ENCODE measurements around the gene AMN.
"Not testable (repeated sequence)": the region's sequence is repeated elsewhere in the genome, so short reads cannot be mapped to it uniquely, and the experiment has no call there.

Gene AMN

DNA sequence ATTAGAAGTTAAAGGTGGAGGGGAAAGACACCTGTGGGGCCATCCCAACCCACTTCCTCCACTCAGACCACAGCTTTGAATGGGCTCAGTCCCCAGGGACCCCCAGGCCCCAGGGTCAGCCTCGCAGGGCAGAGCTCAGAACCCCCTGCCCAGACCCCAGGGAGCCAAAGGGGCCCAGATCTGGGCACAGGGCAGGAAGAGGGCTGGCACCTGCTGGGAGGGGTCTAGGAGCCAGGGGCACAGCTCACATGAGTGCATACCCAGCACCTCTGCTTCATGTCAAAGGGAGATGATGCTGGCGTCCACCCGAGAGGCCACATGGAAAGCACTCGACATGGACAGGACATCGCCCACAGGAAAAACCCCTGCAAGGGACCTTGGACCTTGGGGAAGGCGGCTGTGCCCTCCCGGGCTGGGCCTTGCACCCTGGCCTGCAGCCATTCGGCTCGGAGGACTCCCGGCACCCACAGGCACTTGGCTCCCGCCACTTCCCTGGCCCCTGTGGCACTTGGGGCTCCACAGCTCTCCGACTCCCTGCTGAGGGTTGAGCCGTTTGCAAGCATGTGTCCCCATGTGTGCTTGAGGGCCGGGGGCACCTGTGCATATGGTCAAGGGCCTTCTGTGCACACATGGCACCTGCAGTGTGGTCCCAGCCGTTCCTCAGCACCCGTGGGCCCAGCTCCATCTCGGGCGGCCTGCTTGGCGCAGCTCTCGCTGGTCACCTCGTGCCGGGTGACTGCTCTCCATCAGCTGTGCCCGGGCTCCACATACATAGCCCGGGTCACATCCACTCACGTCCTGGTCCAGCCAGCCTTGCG is 7.8 kb upstream of the AMN start:
- DNase-seq, result no peak

DNA sequence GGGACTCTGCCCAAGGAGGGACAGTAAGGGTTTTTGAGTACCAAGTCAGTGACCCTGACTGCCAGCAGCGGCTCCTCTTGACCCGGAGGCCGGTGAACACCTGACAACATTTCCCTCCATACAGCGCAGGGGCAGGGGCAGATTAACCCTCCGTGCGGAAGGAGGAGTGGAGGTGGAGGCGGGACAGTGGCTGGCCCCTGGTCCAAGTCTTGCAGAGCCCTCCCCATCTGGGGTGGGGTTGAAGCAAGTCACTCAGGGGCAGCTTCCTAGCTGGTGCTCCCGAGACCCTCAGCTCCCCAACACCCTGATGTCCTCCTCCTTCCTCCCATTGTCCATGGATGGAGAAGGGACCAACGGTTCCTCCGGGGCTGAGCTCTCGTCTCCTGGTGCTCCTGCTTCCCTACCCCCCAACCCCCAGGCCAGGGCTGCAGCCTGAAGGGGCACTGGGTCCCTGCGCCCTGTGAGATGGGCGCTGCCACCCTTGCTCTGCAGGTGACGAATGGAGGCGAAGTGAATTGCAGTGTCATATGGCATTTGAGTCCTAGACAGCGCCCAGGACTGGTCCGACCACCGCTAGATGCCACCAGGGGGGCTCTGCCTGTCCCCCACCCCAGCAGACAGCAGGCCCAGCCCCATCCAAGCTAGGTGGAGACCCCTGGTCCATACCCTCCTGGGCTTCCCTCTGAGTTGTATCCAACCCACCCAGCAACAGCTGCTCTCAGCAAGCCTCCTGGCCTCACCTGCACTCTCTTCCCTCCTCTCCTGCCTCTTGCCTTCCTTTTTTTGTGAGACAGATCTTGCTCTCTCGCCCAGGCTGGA is 7.0 kb upstream of the AMN start:
- DNase-seq, result no peak

DNA sequence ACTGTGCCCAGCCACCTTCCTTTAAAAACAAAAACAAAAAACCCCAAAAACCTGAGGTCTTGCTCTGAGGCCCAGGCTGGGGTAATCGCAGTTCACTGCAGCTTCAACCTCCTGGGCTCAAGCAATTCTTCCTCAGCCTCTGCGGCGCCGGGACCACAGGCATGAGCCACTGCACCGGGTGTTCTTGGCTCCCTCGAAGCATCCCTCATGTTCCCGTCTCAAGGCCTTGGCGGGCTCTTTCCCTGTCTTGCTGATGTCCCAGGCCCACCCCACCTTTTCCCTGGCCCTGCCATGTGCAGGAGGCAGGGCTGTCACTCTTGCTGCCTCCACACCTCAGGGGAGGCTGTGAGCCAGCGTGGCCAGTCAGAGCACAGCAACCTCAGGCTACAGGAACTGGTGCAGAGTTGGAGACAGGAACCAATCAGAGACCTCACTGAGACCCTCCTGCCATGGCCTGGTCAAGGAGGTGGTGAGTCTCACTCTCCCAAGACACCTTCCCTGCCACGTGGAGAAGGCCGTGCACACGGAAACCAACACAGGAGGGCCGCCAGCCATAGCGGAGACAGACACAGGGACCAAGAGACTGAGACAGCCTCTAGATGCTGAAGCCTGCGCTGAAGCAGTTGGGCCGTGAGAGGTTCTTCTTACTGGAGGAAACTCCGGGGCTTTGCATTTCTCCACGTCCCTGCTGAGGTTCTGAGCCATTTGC is 6.0 kb upstream of the AMN start:
- no peak for DNase-seq

DNA sequence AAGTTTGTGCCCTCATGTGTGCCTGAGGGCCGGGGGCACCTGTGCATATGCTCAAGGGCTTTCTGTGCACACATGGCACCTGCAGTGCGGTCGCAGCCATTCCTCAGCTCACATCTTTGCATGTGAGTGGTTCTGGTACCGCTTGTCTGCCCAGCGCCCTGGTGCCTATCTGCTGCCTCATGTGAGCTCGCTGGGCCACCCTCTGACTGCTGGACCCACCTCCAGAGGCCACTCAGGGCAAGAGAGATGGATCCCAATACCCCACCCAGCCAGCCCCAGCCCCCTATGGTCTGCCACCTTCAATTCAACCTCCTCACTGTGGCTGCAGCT is 5.4 kb upstream of the AMN start:
- no peak for DNase-seq

DNA sequence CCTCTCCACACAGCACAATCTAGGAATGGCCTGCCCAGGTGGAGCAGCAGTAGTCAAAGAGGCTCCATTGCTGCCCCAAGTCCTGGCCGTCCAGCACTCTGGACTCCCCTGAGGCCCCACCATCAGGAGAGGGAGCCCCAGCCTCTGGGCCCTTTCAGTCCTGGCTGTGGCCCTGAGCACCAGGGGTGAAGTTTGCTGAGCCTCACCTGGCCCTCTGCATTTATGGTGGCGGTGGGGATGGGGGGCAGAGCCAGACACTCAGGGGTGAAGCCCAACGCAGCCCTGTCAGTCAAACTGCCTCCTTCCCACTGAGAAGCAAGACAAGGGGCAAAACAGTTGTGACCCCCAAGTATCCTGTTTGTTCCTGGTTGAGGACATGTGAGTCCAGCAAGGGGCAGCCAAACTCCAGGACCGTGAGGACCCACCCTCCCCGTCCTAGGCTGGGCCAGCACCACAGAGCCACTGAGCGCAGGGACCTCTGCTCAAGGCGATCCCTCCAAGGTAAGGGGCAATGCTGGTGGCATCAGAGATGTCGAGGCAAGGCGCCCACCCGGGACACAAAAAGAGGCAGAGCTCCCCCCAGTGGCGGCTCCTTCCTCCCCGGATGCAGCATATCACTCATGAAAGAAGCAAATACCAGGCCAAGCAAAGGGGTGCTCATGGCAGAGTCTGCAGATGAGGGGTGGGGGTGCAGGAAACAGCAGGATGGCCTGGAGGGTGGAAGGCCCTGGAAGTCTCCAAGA is 4.8 kb upstream of the AMN start:
- peak; percentile 58 for DNase-seq

DNA sequence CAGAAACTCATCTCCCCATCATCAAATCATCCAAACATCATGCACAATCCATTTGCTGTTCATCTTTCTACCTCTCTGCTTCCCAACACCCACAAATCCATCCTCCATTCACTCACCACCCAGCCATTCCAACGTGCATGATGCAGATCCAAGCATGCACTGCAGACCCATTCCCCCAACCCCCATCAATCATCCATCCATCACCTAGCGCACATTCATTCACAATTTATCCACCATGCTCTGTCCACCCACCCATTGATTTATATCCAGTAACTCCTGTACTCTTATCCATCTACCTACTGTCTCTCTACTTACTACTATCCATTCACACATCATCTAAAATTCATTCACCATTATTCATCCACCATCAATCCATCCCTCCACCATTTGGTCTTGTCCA is 4.0 kb upstream of the AMN start:
- no peak for DNase-seq

DNA sequence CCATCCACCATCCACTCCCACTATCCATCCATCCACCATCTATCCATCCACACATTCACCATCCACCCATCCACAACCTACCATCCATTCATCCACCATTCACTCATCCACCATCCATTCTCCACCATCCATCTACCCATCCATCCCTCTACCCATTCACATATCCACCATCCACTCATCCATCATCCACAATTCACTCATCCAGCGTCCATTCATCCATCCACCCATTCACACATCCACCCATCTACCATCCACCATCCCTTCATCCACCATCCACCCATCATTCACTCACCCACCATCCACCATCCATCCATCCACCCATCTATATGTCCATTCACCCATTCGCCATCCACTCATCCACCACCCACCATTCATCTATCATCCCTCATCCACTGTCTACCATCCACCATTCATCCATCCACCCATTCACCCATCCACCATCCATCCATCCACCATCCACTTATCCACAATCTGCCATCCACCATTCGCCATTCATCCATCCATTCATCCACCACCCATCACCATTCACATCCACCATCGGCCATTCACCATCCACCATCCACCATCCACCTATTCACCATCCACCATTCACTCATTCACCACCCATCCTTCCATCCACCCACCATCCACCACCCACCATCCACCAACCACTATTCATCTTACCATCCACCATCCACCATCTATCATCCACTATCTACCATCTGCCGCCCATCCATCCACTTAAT is 2.0 kb upstream of the AMN start:
- DNase-seq, result no peak

DNA sequence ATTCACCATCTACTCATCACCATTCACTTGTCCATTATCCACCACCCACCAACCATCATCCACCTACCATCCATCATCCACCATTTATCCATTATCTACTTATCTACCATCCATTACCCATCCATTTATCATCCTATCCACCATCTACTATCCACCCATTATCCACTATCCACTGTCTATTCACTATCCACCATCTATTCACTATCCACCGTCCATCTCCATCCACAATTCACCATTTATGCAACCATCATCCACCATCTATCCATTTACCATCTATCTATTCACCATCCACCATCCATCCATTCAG is 1.5 kb upstream of the AMN start:
- DNase-seq, result no peak

DNA sequence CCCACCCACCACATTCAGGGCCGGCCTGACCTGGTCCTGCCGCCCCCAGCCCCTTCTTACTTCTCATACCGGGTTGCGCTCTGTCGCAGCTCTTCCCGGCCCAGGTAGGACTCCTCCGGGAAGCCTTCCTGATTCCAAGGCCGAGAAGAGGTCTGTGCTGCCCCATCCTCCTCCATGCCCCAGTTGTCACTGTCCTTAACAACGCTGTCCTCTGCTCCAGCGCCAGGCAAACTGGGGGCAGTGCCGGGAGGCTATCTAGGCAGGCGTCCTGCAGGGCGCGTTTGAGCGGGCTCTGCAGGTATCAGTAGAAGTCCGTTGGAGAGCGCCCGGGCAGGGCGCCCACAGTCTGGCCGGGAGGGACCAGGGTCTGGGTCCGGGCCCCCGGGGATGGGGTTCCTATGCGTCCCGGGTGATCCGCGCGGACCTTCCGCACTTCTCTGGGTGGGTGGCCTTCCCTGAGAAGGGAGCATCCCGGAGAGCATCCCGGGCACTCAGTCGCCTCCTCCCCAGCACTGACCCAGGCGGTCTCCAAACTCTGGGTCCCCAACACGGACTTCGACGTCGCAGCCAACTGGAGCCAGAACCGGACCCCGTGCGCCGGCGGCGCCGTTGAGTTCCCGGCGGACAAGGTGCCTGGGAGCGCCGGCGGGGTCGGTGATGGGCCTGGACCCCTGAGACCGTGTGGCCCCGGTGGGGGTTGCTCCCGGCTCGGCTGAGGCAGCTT is 900 bp downstream of the AMN start:
- DNase-seq, result no peak

DNA sequence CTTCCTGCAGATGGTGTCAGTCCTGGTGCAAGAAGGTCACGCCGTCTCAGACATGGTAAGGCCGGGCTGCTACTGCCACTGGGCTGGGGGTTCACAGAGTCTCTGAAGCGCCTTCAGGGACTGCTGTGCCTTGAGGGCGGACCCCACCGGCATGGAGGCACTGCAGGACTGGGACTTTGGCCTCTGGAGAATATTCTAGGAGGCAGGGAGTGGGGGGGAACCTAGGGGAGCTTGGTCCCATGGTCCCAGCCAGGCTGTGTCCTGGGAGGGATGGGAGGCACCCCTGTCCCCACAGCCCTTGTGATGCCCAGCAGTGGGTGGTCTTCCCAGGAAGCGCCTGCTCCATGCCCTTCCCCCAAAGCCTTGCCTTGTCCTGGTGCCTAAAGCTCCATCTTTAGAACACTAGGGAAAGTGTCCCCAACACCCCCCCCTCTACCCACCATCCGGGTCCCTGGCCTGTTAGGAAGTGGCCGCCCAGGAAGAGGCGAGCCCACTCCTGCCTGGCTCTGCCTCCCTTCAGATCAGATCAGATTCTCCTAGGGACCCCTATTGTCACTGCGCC is 1.5 kb downstream of the AMN start:
- no peak for DNase-seq

DNA sequence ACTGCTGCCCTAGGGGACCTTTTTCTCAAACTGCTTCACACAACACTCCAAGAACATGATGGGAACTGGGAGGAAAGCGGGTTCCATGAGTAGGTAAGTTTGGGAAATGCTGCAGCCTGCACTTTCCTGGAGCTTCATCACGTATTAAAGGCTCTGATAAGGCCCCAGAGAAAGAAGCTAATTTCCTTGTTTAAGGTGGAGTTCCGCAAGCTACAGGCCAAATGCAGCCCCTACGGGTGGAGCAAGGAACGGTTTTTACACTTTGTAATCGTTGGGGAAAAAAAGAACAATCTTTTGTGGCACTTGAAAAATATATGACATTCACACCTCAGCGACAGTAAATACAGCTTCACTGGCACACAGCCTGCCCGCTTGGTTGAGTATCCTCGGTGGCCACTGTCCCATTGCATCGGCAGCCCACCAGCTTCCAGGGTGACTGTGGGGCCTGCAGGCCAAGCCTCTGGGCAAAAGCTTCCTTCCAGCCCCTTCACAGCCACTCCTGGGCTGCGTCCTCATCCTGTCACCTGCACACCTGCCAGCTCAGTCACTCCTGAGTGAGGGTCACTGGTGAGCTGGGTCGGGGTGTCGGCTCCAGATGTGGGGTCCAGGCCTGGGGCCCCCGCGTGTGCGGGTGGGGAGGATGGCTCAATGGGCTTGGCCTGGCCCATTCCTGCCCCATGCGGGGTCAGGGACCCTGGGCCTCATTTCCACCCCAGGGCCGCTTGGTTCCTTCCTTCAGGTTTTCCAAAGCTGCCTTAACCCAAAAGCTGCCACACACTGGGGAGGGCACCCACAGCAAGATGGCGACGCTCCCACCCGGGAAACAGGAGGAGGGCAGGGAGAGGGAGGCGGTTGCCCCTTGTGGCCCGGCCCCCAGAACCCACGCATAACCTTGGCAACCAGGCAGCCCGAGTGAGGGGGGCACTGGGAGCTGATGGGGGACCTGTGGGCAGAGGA is 2.4 kb downstream of the AMN start:
- no peak for DNase-seq

DNA sequence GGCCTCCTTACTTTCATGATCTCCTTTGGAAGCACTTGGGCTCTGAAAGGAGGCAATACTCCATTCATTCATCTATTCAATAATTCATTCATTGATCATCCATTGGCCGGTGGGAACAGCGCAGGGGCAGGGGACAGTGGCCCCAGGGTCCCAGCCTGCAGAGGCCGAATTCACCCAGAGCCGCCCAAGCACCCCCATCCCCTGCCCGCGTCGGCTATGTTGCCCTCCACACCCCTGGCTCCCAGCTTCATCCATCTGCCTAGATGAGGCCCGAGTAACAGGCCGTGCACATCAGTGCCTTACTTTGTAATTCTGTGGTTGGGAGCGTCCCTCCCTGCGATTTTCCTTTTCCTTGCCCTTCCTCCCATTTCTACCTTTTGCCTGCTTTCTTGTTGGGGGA is 3.2 kb downstream of the AMN start:
- no peak for DNase-seq

DNA sequence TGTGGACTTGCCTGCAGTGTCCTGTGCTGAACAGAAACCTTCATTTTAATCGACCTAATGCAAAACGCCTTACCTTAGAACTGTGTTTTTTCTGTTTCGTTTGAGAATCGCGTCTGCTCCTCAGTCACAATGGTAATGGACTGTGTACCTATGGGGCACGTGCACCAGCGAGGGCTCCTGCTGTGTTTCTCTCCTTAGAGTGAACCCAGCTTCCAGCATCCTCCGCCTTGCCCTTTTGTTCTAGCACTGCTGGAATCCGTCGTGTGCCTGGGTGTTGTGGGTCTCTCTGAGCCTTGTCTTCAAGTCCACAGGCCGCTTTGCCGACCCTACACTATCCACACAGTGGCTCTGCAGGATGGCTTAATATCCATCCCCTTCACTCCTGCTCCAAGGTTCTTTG is 3.6 kb downstream of the AMN start:
- DNase-seq, result no peak

DNA sequence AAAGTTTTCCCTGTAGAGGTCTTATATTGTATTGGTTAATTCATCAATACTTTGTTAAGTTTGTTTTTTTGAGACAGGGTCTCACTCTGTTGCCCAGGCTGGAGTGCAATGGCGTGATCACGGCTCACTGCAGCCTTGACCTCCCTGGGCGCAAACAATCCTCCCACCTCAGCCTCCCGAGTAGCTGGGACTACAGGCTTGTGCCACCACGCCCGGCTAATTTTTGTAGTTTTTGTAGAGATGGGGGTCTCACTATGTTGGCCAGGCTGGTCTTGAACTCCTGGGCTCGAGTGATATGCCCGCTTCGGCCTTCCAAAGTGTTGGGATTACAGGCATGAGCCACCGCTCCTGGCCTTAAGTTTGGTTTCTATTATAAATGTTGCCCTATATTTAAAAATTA is 4.4 kb downstream of the AMN start:
- not testable (repeated sequence) for DNase-seq

DNA sequence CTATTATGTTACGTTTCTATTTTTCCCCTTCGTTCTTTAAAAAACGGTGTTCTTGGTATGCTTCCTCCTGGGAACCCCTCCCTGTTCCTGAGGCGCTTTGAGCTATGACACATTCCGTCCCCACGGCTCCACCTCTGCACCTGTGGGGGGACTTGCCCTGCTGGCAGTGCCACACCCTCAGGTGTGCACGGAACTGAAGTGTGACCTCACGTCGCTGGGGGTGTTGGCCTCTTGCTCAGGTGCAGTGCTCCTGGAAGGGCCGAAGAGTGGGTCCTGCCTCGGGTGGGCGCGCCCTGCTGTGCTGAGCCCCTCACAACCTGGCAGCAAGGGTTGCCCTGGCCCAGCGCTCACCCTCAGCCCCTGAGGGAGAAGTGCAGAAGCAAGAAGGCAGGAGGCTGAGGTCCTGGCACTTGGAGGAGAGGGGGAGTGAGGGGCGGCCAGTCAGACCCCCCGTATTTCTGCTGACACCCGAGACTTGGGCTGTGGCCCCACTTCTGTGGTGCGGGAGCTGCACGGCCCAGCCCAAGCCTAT is 4.9 kb downstream of the AMN start:
- no peak for DNase-seq

DNA sequence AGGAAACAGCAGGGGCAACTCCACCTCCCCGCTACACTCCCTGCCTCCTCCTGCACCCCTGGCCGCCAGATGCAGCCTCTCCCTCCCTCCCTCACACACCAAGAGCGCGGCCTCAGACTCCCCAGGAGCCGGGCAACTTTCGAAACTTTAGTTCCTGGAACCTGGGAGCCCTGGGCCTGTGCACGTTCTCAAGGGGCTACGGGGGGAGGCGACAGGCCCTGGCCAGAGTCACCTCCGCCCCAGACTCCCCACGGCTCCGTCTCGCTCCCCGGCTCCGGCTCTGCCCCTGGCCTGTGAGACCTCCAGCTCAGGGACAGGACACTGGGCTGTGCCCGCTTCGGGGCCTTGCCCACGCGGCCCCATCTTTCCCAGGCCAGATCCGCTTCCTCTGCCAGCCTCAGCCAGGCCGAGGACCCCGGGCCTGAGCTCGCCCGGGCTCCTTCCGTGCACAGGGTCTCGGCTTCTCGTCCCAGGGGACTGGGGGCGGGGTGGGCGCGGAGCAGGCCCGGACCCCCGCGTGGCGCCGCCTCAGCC is 5.5 kb downstream of the AMN start:
- no peak for DNase-seq

DNA sequence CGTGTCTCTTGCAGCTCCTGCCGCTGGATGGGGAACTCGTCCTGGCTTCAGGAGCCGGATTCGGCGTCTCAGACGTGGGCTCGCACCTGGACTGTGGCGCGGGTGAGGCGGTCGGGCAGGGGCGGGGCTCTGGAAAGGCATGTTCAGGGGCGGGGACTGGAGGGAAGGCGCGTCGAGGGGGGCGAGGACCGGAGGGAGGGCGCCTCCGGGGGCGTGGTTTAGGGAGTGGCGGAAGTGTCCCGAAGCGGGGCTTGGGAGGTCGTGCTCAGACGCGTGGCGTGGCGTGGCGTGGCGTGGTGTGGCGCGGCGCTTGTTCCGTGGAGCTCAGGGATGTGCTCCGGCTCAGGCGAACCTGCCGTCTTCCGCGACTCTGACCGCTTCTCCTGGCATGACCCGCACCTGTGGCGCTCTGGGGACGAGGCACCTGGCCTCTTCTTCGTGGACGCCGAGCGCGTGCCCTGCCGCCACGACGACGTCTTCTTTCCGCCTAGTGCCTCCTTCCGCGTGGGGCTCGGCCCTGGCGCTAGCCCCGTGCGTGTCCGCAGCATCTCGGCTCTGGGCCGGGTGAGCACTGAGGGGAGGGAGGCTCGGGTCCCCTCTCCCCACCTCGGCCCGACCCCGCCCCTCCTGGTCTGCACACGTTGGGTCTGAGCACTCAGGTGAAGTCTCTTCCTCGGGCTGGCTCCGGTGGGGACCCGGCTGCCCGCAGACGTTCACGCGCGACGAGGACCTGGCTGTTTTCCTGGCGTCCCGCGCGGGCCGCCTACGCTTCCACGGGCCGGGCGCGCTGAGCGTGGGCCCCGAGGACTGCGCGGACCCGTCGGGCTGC is 6.2 kb downstream of the AMN start:
- peak; percentile 85 for DNase-seq

DNA sequence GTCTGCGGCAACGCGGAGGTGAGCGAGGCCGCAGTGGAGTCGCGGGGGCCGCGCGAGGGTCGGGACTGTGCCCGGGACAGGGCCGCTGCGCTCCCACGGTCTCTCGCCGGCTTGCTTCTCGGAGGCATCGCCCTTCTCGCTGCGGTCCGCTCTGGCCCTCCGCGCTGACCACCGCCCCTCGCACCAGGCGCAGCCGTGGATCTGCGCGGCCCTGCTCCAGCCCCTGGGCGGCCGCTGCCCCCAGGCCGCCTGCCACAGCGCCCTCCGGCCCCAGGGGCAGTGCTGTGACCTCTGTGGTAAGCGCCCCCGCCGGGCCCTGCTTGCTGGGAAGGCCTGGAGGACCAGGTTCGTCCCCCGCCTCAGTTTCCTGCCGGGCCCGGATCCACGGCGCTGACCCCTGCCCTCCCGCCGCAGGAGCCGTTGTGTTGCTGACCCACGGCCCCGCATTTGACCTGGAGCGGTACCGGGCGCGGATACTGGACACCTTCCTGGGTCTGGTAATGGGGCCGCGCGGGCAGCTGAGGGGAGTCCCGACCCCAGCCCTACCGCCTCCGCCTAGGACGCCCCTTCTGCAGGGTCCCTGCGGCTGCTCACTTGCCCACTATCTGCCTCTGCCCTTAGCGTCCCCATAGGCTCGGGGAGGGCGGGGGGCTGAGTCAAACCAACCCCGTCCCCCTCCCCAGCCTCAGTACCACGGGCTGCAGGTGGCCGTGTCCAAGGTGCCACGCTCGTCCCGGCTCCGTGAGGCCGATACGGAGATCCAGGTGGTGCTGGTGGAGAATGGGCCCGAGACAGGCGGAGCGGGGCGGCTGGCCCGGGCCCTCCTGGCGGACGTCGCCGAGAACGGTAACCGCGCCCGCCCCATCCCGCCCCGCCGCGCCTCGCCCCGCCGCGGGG is 7.0 kb downstream of the AMN start:
- no peak for DNase-seq

Data from CD4-positive, alpha-beta T cell treated with Interleukin-21 for 1 hour (primary cell).